Measurements from ENCODE around the gene NEDD4L.

DNA sequence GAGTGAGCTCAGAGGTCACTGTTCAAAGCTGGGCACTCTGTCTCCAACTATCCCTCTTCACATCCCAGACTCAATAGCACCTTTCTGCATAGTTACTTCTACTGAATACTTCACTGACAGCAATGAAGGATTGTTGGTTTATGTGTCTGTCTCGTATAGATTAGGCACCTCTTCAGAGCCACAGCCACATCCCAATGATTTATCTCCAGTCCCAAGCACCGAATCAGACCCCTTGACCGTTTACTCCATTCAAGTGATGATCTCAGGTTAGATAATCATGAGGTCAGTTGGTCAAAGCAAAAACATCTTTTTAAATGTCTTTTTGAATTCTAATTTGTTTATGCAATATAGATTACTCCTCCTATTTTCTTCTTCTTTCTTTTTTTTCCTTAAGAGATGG lies 14.7 kb downstream of the NEDD4L start:
- TF ChIP-seq, protein P1, sequence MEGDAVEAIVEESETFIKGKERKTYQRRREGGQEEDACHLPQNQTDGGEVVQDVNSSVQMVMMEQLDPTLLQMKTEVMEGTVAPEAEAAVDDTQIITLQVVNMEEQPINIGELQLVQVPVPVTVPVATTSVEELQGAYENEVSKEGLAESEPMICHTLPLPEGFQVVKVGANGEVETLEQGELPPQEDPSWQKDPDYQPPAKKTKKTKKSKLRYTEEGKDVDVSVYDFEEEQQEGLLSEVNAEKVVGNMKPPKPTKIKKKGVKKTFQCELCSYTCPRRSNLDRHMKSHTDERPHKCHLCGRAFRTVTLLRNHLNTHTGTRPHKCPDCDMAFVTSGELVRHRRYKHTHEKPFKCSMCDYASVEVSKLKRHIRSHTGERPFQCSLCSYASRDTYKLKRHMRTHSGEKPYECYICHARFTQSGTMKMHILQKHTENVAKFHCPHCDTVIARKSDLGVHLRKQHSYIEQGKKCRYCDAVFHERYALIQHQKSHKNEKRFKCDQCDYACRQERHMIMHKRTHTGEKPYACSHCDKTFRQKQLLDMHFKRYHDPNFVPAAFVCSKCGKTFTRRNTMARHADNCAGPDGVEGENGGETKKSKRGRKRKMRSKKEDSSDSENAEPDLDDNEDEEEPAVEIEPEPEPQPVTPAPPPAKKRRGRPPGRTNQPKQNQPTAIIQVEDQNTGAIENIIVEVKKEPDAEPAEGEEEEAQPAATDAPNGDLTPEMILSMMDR (IDR thresholded peaks at IDR 0.05): no peak
- no peak for TF ChIP-seq POLR2A (IDR thresholded peaks at IDR 0.05)
- TF ChIP-seq EP300 (IDR thresholded peaks at IDR 0.05): no peak

Data from sigmoid colon (tissue), 4 donors.